GM19240 (cell line): ENCODE data around the gene EEIG2.
"Not testable (repeated sequence)": the region's sequence is repeated elsewhere in the genome, so short reads cannot be mapped to it uniquely, and the experiment has no call there.

Experiments
- DNase-seq: peaks from one replicate; pipeline ENCODE4 v3.0.0; 2011; ENCODE audit warnings: low spot score; ENCODE audit not compliant: insufficient read length

The EEIG2 gene

DNA sequence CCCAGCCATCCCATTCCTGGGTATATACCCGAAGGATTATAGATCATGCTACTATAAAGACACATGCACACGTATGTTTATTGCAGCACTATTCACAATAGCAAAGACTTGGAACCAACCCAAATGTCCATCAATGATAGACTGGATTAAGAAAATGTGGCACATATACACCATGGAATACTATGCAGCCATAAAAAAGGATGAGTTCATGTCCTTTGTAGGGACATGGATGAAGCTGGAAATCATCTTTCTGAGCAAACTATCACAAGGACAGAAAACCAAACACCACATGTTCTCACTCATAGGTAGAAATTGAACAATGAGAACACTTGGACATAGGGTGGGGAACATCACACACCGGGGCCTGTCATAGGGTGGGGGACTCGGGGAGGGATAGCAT, 12.4 kb upstream of the EEIG2 start:
- DNase-seq: not testable (repeated sequence)

DNA sequence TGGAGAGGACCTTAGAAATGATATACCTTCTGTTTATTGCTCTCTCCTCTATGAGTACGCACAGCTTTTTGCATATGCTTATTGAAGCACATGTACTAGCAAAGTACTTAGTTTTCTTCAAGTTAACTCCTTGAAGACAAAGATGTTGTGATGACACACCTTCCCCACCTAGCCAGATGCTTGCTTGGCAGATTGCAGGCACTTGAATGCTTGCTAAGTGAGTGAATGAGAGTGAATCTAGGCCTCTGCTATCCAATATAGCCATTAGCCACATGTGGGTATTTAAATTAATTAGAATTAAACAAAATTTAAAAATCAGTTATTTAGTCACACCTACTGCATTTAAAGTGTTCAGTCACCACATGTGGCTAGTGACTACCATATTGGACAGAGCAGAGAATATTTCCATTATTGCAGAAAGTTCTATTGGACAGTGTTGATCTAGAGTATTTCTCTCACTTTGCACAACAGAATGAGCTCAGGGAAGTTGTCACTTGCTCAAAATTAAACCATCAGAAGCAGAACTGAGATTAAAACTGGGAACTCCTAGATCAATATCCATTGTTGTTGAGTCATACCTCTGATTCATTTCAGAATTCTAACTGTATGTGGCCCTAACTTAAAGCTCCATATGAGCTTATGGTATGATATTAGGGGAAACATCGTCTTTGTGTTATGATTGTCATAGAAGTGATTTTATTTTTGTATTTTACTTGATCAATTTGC, 8.6 kb upstream of the EEIG2 start:
- DNase-seq: no peak

- no peak for DNase-seq
Observed at GRCh38 chr1:108553905-108554304, 6.0 kb upstream of the EEIG2 start.

- DNase-seq: no peak
Observed at GRCh38 chr1:108554682-108555427, 5.0 kb upstream of the EEIG2 start.

DNA sequence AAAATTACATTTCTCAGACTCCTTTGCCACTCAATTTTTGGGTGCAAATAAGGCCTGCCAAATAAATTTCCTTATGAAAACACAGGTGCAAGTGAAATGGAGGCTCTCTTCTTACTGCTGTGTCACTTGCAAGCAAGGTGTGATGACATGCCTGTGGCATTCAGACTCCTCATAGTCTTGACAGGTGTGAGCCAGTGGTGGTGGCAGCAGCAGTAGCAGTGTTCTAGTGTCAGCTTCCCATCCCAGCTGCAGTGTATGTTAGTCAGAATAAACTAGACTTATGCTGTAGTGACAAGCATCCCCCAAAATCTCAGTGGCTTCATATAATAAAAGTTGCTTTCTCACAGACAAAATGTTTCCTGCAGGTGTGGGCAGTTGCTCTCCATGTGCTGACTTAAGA, 3.8 kb upstream of the EEIG2 start:
- no peak for DNase-seq

GRCh38 chr1:108556499-108556898, 3.4 kb upstream of the EEIG2 start:
- no peak for DNase-seq

- no peak for DNase-seq
Observed at GRCh38 chr1:108557296-108557695, 2.6 kb upstream of the EEIG2 start.

- no peak for DNase-seq
Observed at GRCh38 chr1:108560189-108560873, 431 bp downstream of the EEIG2 start.

DNA sequence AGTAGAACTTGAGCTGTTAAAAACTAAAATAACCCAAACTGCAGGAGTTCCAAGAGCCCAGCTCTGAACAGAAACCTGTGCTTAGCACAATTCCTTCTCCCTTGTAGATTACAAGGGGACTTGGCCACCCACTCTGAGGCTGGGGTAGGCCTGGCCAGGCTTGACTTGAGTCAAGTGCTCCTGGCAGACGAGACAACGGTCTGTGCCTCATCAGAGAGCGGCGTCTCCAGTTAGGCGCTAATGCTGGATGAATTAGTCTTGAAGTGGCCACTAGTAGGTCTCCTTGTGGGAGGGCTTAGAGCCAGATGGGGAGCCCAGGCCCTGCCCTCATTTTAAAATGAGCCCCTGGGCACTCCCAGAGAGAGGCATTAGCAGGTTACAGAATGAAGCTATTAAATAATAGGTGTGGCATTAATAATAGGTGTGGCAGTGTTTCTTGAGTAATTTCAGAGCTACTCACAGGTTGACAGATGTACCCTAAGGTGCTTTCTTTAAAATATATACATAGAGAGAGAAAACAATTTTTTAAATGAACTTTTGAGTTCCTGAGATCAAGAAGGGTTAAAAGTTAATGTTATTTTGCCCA, 1.1 kb downstream of the EEIG2 start:
- DNase-seq: peak; percentile 37

- DNase-seq: peak; percentile 52
Observed at GRCh38 chr1:108561689-108562326, 1.9 kb downstream of the EEIG2 start.

DNA sequence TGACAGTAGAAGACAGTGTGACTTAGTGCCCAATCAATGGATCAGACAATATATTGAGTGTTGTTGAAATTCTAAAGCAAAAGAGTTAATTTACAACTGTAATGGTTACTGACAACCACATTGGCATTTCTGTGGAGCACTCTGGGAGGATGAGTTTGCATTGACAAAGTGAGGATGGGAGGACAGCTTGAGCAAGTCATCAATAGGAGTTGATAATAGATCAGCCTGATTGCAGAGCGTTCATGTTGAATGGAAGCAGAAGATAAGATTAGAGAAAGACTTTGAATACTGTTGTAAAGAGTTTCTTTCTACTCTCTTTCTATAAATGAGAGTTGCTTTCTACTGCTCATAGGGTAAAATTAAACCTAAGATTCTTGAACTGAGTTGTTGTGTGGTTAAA, 3.9 kb downstream of the EEIG2 start:
- no peak for DNase-seq

DNA sequence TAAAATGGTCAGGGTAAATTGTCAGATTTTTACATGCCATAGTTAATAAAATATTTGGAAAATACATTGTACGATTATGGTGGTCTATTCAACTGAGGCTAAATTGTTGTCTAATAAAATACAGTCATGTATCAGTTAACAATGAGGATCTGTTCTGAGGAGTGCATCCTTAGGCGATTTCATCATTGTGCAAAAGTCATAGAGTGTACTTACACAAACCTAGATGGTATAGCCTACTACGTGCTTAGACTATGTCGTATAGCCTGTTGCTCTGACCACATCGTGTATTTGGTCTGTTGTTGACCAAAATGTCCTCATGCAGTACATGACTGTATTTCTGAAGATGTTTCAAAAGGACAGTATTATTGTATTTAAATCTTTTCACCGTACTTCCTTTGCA, 5.2 kb downstream of the EEIG2 start:
- no peak for DNase-seq

DNA sequence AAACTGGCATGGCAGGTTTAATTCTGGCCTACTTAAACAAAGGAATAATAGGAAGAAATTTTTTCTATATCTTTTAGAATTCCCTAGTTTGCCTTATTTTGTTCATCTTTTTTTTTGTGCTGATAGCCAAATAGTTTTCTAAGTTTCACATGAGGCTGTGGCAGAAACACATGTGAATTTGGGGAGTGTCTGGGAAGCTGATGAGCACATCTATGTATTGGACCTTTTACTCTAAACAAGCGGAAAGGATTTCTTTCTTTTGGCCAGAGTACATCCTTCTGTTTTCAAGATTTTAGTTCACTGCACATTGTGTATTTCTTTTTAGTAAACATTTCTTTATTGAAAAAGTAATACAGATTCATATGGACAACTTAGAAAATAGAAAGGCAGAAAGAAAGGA, 5.6 kb downstream of the EEIG2 start:
- no peak for DNase-seq

DNA sequence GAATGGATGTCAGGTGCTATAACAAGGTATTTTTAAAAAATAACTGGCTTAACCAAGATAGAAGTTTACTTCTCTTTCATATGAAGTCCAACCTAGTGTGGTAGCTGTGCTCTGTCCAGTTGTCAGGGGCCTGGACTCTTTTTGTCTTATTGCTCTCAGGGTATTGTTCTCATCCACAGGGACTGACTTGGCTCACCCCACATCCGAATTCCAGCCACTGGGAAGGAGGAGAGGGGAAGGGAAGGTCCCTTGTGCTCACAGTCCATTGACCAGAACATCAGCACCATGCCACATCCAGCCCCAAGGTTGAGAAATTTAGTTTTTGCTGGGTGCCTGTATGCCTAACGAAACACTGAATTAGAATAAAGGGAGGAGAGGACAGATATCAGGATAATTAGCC, 8.7 kb downstream of the EEIG2 start:
- DNase-seq: no peak

DNA sequence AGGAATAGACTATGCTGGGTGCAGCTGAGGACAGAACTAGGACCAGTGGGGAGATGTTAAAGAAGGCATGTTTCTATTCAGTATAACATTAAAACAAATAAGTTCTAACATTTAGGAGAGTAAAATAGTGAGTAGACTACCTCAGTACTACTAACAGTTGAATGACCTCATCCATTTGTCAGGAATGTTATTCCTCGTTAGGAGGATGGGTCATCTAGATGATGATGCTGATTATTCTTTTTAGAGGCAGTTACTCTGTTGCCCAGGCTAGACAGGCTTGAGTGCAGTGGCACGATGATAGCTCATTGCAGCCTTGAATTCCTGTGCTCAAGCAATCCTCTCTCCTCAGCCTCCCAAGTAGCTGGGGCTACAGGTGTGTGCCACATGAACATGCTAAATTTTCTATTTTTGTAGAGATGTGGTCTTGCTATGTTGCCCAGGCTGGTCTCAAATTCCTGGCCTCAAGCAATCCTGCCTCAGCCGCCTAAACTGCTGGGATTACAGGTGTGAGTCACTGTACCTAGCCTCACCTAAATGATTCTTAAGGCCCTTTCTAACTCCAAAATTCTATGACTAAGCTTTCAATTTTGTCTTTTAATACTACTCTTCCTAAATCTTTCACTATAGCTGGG, 9.3 kb downstream of the EEIG2 start:
- DNase-seq: no peak

- no peak for DNase-seq
Observed at GRCh38 chr1:108570128-108570527, 10.2 kb downstream of the EEIG2 start.

GRCh38 chr1:108570998-108571401, 11.1 kb downstream of the EEIG2 start:
- DNase-seq: no peak

GRCh38 chr1:108572182-108572581, 12.3 kb downstream of the EEIG2 start:
- DNase-seq: no peak

GRCh38 chr1:108573183-108573582, 13.3 kb downstream of the EEIG2 start:
- DNase-seq: no peak

DNA sequence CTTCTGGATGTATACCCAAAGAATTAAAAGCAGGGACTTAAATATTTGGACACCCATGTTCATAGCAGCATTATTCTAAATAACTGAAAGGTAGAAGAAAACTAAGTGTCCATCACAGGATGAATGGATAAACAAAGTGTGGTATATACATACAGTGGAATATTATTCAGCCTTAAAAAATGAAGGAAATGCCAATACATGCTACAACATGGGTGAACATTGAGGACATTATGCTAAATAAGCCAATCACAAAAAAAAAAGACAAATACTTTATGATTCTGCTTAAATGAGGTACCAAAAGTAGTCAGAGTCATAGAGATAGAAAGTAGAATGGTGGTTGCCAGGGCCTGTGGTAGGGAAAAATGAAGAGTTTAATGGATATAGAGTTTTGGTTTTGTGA, 14.1 kb downstream of the EEIG2 start:
- no peak for DNase-seq

DNA sequence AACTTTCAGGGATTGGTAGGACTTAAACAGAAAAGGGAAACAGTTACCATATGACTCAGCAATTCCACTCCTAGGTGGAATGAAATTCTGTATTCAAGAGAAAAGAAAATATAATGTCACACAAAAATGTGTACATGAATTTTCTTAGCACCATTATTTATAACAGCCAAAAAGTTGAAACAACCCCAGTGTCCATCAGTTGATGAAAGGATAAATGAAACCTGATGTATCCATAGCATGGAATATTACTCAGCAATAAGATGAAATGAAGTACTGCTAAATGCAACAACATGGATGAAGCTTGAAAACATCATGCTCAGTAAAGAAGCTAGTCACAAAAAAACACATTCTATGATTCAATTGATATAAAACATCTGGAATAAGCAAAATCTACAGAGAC, 15.5 kb downstream of the EEIG2 start:
- no peak for DNase-seq
